WTC11 (cell line): ENCODE data around the gene SPATA24.

Experiments
- CTCF ChIP-seq: fragments of 200-600 bp; IDR thresholded peaks from 2 replicates; pipeline ENCODE4 v1.8.0; 2022; ENCODE audit warnings: antibody characterized with exemption
- ELF4 ChIP-seq: sonication (generic); formaldehyde crosslinking; IDR thresholded peaks from 2 replicates; pipeline ENCODE4 v1.8.1; 2022; ENCODE audit warnings: low read depth, mild to moderate bottlenecking, moderate library complexity, missing genetic modification reagents

- TF ChIP-seq CTCF (no peak), ELF4 (CRISPR knock-in tag) (no peak)
Measured at GRCh38 chr5:139371482-139372435, 32.1 kb downstream of the SPATA24 start.
